Measurements from ENCODE around the gene RALGAPA2.

The RALGAPA2 gene

DNA sequence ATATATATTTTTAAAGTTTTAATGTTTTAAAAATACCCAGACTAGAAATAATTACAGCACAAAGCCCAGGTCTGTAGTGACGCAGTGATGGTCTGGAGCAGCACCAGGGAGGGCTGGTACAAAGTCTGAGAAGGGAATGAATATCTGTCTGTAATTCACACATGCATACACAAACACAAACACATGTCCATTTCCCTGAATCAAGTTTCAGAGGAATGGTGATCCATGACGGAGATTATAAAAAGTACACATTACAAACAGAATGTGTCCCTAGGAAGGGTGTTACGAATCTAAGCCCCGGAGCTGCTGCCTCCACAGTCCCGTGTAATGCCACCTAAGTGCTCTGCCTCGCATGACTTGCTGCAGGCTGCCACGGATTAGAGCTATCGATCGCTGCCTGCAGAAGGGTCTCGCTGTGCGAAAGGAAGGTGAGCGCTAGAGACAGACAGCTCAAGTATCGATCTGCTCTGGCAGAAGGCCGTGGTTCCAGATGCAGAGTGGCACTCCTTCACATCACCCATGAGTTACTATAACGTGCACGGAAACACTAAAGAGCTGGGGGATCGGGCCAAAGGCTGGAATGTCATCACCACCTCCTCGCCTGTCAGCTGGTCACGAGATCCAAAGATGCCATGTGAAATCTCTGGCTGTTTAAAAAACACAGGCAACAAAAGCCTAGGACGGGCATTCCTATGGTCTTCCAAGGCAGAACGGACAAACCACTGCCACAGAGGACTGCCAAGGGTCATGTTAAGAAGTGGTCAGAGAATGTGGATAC is 257.4 kb downstream of the RALGAPA2 start:
- no peak for DNase-seq

DNA sequence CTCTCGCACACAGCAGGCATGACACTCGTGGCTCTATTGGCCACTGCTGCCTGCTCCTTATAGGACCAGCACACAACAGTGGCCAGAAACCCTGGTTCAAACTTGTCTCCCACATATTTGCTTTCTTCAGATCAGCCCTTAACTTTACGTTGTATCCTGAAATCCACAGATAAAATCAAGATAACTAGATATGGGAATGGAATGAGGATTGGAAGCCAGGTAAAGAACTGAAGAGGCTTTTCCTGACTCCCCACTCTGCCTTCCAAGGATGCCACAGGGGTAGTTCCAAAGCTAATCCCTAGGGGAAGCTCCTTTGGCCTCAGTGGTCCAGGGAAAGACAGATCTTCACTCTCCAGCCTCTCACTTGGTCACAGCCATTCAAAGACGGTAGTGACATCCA is 258.1 kb downstream of the RALGAPA2 start:
- no peak for DNase-seq

GRCh38 chr20:20452254-20452676 is 260.2 kb downstream of the RALGAPA2 start:
- peak; percentile 76 for DNase-seq

- DNase-seq = no peak
These were observed 261.9 kb downstream of the RALGAPA2 start for GRCh38 chr20:20450521-20450920.

DNA sequence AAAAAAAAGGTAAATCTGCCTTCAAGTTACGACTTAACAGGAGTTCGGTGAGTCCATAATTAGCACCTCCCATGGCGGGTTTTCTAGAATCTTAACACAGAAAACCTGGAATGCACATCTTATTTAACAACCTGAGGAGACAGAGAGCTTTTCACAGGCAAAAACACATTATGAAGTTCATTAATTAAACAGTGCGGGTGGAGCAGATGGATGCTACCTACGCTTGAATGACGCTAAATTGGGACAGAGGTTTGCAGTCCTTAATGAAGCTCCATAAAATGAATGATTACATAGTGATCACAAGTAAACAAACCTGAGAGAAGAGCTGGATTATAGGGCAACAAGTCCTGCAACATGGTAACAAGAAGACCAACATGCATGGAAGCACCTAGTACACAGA is 263.6 kb downstream of the RALGAPA2 start:
- no peak for DNase-seq

- no peak for DNase-seq
These were observed 265.2 kb downstream of the RALGAPA2 start for GRCh38 chr20:20447196-20447595.

DNA sequence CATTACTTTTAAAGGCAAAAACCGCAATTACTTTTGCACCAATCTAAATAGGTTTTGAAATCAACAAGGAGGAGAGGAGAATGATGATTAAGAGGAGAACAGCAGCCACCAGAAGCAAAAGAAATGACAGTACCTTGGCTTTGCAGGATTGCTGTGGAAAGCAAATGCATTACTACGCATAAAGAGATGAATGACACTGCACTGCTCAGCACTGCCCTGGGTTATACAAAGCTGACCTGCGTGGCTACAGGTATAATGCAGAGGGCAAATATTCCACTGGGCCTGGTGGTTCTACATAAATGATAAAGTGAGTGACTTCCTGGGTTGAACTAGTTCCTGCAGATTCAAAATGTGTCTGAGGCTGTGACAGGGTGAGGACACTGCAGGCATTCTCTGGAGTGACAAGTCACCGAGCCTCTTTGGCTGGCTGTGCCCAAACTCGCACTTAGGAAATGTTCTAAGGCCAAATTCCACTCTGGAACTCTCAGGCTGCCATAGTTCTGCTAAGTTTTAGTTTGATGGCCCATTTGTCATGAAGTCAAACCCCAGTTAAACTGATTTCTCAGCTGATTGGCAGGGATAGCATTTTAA is 265.9 kb downstream of the RALGAPA2 start:
- no peak for DNase-seq

DNA sequence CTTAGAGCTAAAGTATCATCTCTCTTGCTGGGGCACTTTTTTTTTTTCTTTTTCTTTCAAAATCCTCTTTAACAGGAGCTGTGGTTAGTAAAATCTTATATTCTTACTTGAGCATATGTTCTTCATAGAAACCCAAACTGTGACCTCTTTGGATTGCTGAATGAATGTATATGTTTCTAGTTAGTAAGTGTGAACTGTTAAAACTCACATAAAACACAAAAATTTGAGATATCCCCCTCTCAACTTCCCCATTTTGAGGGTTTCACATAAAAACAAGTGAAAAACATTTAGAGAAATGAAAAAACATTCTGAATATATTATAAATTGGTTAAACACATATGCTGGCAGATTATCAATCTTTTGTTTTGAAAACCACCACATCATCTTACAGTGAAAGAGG is 266.4 kb downstream of the RALGAPA2 start:
- no peak for DNase-seq

GRCh38 chr20:20443504-20443903 is 268.9 kb downstream of the RALGAPA2 start:
- no peak for DNase-seq

DNA sequence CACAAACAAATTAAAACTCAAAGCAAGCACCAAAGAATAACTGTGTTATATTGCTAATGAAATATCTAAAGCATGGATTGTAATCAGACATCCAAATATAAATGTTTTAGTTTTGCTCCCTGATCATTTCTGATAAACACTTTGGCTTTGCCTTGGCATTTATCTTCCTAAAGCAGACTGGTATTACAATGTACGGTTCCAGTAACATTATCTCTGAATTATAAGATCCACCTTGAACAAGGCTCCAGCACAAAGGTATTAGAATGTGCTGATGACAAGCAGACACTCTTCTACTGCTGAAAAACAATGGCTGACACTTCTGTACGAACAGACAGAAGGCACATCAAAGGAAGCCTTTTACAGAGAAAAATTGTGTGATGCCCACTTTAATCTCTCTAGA is 270.0 kb downstream of the RALGAPA2 start:
- DNase-seq = no peak

GRCh38 chr20:20440886-20441658 is 271.4 kb downstream of the RALGAPA2 start:
- DNase-seq = no peak

DNA sequence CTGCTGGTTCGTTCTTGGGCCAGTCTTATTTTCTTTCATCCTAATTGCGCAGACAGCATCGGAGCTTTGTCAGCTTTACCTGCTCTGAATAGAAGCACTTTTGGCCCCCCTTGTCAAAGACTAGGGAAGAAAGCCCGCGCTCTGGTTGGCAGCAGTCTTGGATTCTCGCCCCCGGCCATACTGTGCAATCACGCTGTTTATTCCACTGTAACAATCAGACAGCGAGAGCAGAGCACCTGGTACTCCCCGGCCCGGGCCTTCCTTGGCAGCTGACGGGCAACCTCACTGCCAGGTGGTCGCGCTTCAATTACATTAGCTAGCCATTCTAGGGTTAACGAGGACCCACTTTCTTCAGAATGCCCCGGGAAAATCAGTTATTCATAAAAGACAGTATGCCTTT is 272.0 kb downstream of the RALGAPA2 start:
- no peak for DNase-seq

DNA sequence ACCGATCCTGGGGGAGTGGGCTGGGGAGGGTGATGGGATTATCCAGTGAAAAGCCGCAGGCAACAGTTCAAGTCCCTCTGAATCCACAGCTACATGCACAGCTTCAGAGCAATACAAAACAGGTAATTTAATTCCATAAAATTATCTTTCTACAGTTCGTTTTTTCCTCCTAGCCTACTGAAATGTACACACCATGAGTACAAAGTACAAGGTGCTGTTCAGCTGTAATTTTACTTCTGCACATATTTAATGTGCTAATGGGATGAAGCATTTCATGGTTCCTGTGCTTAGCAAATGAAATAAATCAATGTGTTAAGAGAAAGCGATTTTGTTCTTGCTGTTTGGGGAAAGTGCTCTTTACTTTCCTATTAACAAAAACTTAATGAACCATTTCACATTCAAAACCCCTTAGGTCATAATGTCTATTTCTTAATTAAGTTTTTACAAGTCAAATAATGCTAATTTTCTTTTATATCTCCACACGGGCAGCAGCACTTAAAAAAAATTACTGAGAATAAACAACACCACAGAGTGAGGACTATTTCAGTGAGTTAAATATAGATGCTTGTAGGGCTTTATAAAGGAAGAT is 272.7 kb downstream of the RALGAPA2 start:
- DNase-seq = no peak

DNA sequence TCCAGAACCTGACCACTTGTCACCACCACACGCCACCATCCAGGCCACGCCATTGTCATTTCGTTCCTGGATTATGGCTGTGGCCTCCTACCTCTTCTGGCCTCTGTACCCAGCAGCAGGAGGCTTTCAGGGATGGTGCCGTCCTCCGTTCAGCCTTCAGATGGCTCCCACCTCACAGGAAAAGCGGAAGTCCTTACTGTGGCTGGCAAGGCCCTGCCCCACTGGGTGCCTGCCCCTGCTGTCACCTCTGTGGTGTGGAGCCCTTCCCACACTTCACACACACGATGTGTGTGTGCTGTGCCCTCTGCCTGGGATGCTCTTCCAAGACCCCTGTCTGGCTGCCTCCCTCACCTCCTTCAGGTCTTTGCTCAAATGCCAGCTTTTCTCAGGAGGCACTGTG is 275.1 kb downstream of the RALGAPA2 start:
- no peak for DNase-seq

GRCh38 chr20:20436689-20437088 is 275.8 kb downstream of the RALGAPA2 start:
- no peak for DNase-seq

- DNase-seq = no peak
These were observed 277.0 kb downstream of the RALGAPA2 start for GRCh38 chr20:20435453-20435852.

DNA sequence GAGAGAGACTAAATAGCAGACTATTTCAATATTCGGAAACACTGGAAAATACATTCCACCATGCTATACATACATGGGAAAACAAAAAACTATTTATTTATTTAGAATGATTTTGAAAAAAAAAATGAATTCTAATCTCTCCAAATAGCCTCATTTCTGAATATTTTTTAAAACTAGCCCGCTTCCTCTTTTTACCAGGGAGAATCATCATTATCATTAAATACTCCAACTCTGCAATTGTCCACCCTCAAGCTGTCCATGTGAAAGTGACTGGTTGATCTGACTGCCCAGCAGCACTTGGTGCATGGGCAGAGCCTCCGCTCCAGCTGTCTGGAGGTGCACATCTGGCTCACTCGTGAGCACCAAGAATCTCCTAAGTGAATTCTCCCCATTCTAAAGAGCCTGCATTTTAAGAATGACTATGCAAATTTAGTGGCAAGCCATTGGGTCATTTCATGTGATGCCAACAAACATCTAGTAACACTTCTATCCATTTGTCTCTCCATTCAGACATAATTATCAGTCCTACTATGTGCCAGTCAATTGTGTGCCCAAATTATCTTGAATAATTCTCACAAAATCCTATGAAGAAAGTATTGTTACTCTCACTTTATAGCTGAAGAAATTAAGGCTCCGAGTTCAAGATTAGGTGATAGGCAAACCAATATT is 279.7 kb downstream of the RALGAPA2 start:
- no peak for DNase-seq

GRCh38 chr20:20430066-20430465 is 282.4 kb downstream of the RALGAPA2 start:
- DNase-seq = no peak

DNA sequence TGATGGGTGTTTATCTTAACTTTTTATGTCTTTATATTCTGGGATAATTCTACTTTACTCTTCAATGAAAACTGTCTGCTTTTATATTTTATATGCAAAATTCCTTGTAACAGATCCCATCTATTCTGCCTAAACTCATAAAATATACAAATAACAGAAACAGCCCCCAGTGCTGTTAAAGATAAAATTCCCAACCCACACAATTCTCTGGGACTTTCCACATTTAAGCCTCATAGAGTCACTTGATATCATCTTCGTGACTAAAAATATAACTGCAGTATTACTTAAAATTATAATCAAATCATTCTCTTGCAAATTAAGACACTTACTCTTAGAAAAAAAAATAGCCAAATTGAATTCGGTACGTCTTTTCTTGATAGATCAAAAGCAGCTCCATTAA is 284.4 kb downstream of the RALGAPA2 start:
- DNase-seq = no peak

DNA sequence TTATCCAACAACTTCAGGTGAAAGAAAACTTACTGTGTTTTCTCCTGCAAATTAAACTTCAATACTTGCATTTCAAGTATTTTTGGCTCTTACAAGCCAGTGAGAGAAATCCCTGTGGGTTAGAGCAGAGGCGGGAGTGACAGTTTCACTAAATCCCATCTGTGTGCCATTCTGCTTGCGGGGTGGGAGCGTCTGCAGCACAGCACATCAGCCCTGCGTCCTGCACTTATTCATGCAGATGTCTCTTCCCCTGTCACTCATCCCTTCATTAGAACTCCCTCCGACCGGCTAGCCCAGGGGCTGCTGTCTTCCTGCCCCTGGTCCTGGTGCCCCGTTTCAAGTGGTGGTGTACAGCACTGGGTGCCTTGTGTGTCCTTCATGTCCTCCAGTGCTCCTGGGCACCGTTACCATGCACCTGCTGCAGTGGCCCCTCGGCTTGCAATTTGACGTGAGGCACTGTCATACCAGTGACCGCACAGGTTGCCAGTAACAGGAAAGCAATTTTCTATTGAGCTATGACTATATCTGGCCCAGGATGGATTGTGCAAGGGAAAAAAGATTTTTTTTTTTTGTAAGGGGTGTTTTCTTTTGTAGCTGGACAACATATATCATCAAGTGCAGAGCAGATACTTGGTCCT is 285.1 kb downstream of the RALGAPA2 start:
- DNase-seq = no peak

GRCh38 chr20:20426655-20426907 is 285.9 kb downstream of the RALGAPA2 start:
- no peak for DNase-seq

- no peak for DNase-seq
These were observed 286.4 kb downstream of the RALGAPA2 start for GRCh38 chr20:20425823-20426654.

Data from EL (cell line).